HS-5 (cell line): ENCODE data around the gene TMPRSS9.

Experiments
- DNase-seq: peaks from one replicate; pipeline ENCODE4 v3.0.0-alpha.2; 2012; ENCODE audit warnings: low read depth

Gene TMPRSS9

DNA sequence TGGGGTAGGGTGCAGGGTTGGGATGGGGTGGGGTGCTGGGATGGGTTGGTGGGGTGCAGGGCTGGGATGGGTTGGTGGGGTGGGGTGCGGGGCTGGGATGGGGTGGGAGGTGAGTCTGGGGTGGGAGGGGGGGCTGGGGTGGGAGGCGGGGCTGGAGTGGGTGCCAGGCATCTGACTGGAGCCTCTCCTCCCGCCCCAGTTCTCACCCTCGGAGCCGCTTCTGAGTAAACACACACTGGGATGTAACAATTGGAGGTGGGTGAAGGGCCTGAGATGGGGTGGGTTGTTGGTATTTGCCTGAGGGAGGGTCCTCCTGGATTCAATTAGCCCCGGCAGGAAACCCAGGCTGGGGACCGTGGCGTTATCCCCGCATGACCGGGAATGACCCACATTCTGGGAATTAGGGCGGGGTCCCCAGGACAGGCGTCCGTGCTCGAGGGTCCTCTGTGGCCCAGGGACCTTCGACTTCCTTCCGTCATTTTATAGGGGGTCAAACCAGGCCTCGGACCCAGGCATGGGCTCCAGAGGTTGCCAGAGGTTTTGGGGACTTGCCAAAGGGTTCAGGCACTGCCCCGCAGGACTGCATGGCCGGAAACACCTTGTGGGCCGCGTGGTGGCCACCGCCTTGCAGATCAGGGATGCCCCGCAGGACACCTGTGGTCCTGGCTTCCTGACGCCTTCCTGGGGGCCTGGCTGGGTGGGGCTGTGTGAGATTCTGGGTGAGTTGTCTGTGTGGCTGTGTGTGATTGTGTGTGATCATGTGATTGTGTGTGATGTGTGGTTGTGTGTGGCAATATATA is 1.4 kb downstream of the TMPRSS9 start:
- DNase-seq: no peak

DNA sequence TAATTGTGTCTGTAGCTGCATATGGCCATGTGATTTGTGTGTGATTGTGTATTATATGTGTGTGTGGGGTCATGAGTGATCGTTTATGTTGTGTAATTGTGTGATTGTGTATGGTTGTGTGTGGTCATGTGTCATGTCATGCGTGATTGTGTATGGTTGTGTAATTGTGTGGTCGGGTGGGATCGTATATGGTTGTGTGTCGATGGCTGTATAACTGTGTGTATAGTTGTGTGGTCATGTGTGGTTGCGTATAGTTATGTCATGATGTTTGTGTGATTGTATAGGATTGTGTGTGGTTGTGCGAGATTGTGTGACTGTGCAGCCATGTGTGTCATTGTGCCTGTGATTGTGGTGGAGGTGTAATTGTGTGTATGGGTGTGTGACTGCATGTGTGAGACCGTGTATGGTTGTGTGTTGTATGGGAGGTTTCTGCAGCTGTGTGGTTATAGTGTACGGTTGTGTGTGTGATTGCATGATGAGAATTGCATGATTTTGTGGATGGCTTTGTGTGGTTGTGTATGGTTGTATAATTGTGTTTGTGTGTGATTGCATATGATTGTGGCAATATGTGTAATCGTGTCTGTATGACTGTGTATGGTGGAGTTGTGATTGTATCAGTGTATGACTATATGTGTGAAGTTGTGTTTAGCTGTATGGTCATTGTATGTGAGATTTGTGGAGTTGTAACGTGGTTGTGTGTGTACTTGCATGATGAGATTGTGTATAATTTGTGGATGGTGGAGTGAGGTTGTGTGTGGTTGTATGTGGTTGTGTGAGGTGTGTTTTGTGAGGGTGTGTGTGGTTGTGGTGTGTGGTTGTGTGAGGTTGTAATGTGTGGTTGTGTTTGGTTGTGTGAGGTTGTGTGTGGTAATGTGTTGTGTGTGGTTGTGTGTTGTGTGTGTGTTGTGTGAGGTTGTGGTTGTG is 2.2 kb downstream of the TMPRSS9 start:
- DNase-seq: no peak

DNA sequence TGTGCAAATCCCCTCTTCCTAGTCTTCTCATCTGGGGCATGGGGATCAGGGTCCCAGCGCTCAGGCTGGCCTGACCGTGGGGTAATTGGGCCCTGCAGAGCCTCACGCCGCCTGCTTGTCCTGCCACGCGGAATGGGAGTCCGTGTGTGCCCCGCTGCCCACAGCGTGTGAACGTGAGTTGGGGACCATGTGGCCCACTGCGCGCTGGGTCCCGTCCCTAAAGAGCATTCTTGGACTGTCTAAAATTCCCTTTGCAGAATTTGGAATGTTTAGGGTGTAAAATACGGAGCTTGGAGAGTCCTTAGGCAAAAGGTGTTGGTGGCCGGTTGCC is 2.9 kb downstream of the TMPRSS9 start:
- DNase-seq: no peak

DNA sequence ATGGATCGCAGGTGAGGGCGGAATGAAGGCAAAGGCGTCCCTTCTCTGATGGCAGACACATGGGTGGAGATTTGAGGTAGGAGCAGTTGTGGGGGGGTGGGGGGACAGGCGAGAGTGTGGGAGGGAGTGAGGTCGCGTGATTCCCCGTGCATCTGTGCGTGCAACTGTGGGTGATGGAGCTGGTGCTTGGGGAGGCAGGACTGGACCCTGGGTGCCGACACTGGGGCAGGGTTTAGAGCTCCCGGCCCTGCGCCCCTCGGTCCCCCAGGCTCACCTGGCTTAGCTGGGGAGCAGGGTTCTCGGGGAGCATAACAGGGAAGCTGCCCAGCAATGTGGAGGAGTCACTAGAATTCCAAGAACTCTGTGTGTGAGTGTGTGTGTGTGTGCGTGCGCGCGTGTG is 3.4 kb downstream of the TMPRSS9 start:
- DNase-seq: no peak

DNA sequence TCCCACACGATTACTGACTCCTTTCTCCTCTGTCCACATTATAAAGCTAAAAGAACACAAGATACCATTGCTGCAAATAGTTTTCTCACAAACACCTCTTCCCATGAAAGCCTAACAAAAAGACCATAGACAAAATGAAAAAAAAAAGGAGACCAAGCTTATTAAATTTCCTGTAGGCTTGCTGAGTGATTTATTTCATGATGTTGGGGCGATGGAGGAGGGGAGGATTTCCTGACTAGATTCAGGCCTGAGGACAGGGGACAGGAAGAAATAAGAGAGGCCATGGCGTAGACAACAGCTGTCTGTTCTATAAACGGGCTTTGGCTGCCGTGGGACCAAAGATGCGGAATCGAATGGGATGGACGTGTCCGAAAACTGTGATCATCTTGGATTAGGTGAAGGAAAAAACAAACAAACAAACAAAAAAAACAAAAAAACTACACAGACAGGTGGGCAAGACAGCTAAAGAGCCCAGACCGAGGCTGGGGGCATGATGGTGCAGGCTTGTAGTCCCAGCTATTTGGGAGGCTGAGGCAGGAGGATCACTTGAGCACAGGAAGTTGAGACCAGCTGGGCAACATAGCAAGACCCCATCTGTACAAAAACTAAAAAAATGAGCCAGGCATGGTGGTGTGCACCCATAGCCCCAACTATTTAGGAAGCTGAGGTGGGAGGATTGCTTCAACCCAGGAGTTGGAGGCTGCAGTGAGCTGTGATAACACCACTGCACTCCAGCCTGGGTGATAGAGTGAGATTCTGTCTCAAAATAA is 5.3 kb downstream of the TMPRSS9 start:
- no peak for DNase-seq

DNA sequence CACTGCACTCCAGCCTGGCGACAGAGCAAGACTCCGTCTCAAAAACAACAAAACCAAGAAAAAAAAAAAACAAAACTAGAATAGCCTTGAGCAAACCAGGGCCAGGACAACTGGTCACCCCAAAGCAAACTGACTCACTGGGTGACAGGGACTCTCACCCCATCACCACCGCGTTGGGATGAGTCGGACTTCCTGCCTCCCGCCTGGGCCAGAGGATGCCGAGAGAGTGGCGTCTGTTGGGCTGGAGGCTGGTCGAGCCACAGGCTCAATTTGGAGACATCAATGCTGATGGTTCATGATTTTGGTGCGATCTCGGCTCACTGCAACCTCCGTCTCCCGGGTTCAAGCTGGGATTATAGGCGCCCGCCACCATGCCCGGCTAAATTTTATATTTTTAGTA is 11.6 kb downstream of the TMPRSS9 start:
- no peak for DNase-seq

DNA sequence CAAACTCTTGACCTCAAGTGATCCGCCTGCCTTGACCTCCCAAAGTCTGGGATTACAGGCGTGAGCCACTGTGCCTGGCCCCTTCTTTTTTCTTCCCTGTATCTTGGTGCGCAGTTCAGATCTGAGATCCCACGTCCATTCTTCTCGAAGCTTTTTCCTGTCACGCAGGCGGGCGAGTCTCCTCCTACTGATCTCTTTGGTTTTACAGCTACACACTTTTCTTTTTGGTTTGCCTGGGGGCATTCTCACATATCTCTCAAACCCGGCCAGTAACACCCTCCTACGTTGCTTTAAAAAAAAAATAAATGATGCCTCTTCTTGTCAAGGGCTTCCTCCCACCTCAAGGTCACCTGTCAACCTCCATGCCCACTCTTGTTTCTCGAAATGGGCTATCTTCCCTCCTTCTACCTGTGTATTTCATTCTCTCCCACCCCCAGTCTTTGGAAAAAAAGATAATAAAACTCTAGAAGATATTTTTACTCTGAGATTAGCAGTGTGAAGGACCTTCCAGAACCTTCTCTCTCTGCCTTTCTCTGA is 12.1 kb downstream of the TMPRSS9 start:
- DNase-seq: no peak

DNA sequence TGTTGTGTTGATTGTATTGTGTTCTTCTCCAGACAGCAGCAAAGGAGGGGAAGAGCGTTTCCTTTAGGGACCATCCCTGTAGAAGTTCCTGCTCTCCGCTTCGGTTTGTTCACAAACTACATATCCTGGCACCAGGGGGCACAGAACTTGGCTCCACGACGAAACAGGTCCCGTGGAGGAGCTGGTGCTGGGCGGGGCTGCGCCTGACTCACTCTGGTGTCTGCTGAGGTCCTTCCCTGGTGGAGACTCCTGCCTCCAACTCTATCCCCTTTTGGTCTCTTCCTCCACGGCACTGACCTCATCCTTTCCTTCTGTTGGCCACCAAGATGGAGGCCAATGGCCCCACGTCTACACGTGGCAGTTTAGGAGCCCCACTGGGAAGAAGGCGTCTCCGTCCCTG is 14.7 kb downstream of the TMPRSS9 start:
- no peak for DNase-seq

DNA sequence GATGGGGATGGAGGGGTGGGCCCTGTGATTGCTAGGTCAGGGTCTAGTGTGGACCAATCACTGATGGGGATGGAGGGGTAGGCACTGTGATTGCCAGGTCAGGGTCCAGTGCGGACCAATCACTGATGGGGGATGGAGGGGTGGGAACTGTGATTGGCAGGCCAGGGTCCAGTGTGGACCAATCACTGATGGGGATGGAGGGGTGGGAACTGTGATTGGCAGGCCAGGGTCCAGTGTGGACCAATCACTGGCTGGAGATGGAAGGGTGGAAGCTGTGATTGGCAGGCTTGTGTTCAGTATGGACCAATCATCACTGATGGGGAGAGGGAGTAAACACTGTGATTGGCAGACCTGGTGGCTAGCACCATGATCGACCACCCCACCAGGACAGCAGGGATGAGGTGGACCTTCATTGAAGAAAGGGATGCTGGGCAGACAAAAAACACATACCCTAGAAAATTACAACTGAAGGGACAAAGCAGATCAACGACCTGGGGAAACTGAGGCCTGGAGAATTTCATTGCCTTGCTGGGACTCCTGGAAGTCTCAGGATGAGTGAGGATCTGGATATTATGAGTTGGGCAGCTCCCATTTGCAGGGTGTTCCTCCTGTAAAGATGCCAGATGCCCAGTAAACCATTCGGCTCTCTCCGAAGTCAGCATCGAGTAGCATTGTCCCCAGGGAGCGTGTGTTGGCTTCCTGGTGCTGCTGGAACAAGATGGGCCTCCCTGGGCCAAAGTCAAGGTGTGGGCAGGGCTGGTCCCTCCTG is 15.5 kb downstream of the TMPRSS9 start:
- no peak for DNase-seq

DNA sequence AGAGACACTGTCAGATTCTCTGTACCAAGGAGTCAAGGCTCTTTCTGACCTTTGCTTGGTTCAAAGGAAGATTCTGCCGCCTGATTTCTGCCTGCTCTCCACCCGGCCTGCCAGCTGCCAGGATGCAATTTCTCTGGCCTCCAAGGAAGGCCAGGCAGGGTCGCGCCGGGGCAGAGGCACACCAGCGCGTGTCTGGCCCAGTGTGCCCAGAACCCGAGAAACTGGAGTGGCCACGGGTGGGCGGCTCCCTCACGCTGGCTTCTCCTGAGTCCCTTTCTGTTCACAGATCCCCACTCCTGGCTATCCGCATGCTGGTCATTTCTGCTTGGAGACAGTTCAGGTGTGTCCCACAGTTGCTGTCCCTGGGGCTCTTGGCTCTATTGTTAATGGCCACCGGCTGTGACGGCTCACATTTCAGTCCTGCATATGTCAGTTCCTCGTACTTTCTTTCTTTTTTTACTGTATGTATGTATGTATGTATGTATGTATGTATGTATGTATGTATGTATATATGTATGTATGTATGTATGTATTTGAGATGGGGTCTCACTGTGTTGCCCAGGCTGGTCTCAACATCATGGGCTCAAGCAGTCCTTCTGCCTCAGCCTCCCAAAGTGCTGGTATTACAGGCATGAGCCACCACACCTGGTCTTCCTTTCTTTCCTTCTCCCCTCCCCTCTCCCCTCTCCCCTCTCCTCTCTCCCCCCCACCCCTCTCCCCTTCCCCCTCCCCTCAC is 16.9 kb downstream of the TMPRSS9 start:
- no peak for DNase-seq

DNA sequence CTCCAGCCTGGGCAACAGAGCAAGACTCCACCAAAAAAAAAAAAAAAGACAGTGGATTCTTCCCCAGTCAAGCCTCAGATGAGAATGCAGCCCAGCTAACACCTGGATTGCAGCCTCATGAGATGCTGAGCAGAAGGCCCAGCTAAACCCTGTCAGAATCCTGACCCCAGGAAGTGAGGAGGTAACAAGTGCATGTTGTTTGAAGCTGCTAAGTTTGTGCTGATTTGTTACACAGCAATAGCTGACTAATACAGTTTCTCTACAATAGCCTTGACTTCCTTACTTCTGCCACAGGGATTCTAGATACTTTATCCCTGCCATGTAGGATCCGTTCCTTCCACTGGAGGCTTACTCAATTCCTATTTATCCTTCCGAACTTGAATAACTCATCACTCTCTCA is 20.5 kb downstream of the TMPRSS9 start:
- DNase-seq: no peak

DNA sequence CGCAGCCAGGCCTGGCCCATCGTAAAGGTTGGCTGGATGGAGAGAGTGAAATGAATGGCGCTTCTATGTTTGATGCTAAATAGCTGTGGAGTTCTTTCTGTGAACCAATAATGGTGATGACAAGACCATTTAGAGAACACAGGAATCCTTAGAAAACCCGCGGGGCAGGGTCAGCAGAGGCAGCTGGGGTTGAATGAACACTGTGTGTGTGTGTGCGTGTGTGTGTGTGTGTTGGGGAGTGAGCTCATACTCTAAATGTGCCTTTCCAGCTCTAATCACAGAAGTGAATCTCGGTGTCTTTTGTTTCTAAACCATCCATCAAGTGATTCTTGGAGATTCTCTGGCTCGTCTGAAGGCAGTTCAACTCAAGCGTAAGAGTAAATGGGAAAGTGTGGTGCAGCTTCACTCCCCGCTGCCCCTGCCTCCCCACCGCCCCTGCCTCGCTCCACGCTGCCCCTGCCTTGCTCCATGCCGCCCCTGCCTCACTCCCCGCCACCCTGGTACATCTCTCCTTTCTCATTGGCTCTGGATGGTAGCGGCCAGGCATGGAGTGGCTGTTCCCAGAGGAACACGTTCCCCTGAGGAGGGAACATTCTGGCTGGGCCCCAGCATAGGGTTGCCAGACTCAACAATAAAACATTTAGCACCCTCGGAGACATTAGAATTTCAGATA is 21.2 kb downstream of the TMPRSS9 start:
- DNase-seq: no peak

DNA sequence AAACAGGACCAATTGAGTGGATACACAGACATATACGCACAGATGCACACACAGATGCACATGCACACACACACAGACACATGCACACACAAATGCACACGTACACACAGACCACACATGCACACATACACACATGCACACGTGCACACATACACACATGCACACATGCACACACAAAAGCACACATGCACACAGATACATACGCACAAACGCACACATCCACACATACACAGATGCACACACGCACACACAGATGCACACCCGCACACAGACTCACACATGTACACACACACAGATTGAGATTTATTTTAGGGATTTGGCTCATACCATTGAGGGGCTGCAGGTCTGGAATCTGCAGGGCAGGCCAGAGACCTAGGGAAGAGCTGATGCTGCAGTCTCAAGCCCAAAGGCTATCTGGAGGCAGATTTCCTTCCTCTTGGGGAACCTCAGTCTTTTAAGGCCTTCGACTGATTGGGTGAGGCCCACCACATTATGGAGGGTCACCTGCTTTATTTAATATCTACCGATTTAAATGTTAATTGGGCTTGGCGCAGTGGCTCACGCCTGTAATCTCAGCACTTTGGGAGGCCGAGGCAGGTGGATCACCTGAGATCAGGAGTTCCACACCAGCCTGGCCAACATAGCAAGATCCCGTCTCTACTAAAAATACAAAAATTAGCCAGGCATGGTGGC is 22.6 kb downstream of the TMPRSS9 start:
- DNase-seq: no peak

DNA sequence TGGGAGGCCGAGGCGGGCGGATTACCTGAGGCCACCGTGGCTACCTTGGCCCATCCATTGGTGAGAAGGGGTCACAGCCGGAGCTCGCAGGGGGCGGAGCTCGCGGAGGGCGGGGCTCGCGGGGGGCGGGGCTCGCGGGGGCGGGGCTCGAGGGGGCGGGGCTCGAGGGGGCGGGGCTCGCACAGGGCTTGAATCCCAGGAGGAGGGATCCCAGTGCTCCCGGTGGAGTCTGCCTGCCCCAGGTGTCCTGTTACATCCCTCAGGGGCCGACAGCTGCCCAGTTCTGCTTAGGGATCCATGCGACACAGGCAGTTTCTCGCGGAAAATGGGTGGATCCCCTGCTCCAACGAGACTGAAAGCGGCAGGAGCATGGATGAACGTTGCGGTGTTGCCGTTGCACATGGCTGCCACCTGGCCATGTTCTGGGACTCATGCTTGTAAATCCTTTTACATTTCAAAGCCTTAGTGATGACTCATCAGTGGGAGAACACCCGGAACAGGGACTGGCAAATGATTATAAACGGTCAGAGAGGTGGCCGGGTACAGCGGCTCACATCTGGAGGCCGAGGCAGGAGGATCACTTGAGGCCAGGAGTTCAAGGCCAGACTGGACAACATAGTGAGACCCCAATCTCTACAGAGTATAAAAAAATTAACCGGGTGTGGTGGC is 25.1 kb downstream of the TMPRSS9 start:
- DNase-seq: peak; percentile 48

DNA sequence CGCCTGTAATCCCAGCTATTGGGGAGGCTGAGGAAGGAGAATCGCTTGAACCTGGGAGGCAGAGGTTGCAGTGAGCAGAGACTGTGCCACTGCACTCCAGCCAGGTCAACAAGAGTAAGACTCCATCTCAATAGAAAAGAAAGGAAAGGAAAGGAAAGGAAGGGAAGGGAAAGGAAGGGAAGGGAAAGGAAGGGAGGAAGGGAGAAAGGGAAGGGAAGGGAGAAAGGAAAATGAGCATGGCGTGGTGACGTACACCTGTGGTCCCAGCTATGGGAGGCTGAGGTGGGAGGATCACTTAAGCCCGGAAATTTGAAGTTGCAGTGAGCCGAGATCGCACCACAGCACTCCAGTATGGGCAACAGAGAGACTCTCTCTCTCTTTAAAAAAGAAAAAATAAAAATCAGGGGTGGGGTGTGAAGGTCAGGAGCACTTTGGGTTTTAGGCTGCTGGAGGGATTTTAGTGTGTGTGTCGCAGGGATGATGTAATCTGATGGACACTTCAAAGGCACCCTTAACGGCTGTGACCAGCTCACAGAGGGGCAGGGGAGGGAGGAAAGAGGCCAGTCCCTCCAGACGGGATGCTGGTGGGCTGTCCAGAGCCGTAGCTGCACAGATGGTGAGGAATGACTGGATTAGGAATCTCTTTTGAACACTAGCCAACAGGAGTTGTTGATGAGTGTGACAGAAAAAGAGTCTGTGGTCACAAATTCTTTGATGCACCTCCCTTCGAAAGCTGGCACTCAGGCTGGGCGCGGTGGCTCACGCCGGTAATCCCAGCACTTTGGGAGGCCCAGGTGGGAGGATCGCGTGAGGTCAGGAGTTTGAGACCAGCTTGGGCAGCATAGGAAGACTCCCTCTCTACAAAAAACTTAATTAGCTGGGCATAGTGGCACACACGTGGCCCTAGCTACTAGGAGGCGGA is 27.6 kb downstream of the TMPRSS9 start:
- no peak for DNase-seq

DNA sequence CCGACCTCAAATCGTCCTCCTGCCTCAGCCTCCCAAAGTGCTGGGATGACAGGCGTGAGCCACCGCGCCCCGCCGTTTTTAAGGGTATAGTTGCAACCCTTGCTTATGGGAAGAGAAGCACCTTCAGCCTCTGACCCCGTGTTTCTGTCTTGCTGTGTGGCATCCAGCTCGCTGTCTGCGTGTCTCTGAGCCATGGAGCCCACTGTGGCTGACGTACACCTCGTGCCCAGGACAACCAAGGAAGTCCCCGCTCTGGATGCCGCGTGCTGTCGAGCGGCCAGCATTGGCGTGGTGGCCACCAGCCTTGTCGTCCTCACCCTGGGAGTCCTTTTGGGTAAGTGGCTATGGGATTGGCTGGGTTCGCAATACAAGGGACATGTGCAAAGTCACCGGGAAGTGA is 29.5 kb downstream of the TMPRSS9 start:
- DNase-seq: no peak

DNA sequence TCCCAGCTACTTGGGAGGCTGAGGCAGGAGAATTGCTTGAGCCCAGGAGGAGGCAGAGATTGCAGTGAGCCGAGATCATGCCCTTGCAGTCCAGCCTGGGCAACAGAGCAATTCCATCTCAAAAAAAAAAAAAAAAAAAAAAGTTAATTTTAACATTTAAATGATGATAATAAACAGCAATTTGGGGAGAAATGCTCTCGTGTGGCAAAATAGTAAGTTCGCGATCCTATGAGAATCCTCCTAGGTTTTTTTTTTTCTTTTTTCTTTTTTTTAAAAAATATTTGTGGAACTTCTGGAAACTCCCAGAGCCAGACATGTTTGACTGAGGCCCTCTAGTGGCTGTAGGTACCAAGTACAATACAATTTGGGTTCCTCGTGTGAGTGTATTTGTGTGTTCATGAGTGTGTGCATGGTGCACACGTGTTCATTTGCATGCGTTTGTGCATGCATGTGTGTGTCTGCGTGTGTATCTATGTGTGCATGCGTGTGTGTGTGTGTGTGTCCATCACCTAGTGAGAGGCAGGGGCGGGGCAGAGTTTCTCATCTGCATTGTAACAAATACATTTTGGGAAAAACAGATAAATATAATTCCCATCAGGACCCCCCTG is 31.2 kb downstream of the TMPRSS9 start:
- no peak for DNase-seq

DNA sequence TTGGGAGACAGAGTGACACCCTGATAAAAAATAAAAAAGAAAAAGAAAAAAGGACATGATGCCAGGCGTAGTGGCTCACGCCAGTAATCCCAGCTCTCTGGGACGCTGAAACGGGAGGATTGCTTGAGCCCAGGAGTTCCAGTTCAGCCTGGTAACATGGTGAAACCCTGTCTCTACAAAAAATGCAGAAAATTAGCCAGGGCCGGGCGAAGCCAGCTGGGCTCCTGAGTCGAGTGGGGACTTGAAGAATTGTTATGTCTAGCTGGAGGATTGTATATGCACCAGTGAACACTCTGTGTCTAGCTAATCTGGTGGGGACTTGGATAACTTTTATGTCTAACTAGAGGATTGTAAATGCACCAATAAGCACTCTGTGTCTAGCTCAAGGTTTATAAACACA is 32.3 kb downstream of the TMPRSS9 start:
- DNase-seq: no peak
